B cell (primary cell): ENCODE data around the gene SCFD2. TPM values are rescaled to one million over a fixed set of nuclear protein-coding genes. Genes with fewer than 3 reads are reported as not detected.

Experiments
- ATAC-seq: fragments of 200-7000 bp; cut with Tn5 transposase; one replicate; pipeline ENCODE4 v1.10.0; 2021; ENCODE audit warnings: low read depth, mild to moderate bottlenecking, moderate number of reproducible peaks, moderate library complexity
- CTCF ChIA-PET: fragments of 350-600 bp; sonication (Branson Sonifier 250); formaldehyde crosslinking; loops from one replicate; lab custom pipeline; 2021; ENCODE audit warnings: antibody characterized with exemption, inconsistent platforms; lab: Charles Lee
- POLR2A ChIA-PET: fragments of 350-600 bp; sonication (Branson Sonifier 250); formaldehyde crosslinking; loops from one replicate; lab custom pipeline; 2021; ENCODE audit warnings: antibody characterized with exemption; lab: Charles Lee
- DNase-seq: peaks from one replicate; pipeline ENCODE4 v3.0.0; 2013
- H2AFZ ChIP-seq: 2 replicates; pipeline ENCODE4 v1.6.1; 2012; ENCODE audit warnings: mild to moderate bottlenecking, low read depth, low read length; ENCODE audit not compliant: insufficient read depth, poor library complexity, severe bottlenecking
- H3K27ac ChIP-seq, 2 donors: 1 replicate in 1 of 2; 2 replicates in 1 of 2; pipeline ENCODE4 v1.5.1; 2012 to 2013; ENCODE audit warnings: low read length in 2 of 2, mild to moderate bottlenecking in 2 of 2, moderate library complexity in 1 of 2
- H3K27me3 ChIP-seq, 4 experiments: fragments of 200-600 bp in 1 of 4; sonication (generic) in 1 of 4; replicated peaks in 1 of 4; 1 replicate in 2 of 4; 2 replicates in 2 of 4; pipeline versions ENCODE4 v1.6.1 to v1.7.0; 2013 to 2016; ENCODE audit warnings: low read length in 3 of 4, mild to moderate bottlenecking in 2 of 4, mixed read lengths in 1 of 4, moderate library complexity in 1 of 4; ENCODE audit not compliant: insufficient read depth in 4 of 4, control insufficient read depth in 3 of 4; ENCODE audit errors: control extremely low read depth in 1 of 4
- H3K36me3 ChIP-seq, 2 experiments: replicated peaks in 1 of 2; 1 replicate in 1 of 2; 2 replicates in 1 of 2; pipeline versions ENCODE4 v1.6.1 to v1.7.1; 2013; ENCODE audit warnings: low read length in 1 of 2; ENCODE audit not compliant: insufficient read depth in 2 of 2, control insufficient read depth in 1 of 2; ENCODE audit errors: control extremely low read depth in 1 of 2, extremely low read depth in 1 of 2
- H3K4me1 ChIP-seq, 2 donors: fragments of 200-600 bp in 1 of 2; sonication (generic) in 1 of 2; 1 replicate in 1 of 2; 2 replicates in 1 of 2; pipeline versions ENCODE4 v1.5.1 to v1.6.1; 2013 to 2017; ENCODE audit warnings: low read length in 2 of 2; ENCODE audit not compliant: control insufficient read depth in 2 of 2, insufficient read depth in 2 of 2
- H3K4me2 ChIP-seq: replicated peaks from 2 replicates; pipeline ENCODE3; 2012; ENCODE audit warnings: mild to moderate bottlenecking, low read depth, low read length; ENCODE audit not compliant: poor library complexity, severe bottlenecking
- H3K4me3 ChIP-seq, 5 experiments: fragments of 200-600 bp in 1 of 5; sonication (generic) in 1 of 5; 1 replicate in 3 of 5; 2 replicates in 2 of 5; pipeline versions ENCODE4 v1.5.1 to v1.7.0; 2011 to 2016; ENCODE audit warnings: low read length in 4 of 5, mild to moderate bottlenecking in 4 of 5, low read depth in 2 of 5, control low read depth in 1 of 5, moderate library complexity in 1 of 5; ENCODE audit not compliant: insufficient read depth in 1 of 5; ENCODE audit errors: control extremely low read depth in 1 of 5, extremely low read depth in 1 of 5
- H3K79me2 ChIP-seq: fragments of 200-600 bp; sonication (generic); one replicate; pipeline ENCODE4 v1.6.0; 2016; ENCODE audit warnings: low read length; ENCODE audit not compliant: control insufficient read depth, insufficient read depth
- H3K9ac ChIP-seq: fragments of 200-600 bp; sonication (generic); 2 replicates; pipeline ENCODE4 v1.6.1; 2017; ENCODE audit warnings: mild to moderate bottlenecking, low read length, moderate library complexity
- H3K9me3 ChIP-seq, 3 donors: one replicate each; pipeline versions ENCODE4 v1.6.1 to v1.7.1; 2013; ENCODE audit warnings: low read length in 2 of 3; ENCODE audit not compliant: control insufficient read depth in 2 of 3, insufficient read depth in 1 of 3; ENCODE audit errors: control extremely low read depth in 1 of 3
- H4K20me1 ChIP-seq: 2 replicates; pipeline ENCODE4 v1.6.0; 2012; ENCODE audit warnings: mild to moderate bottlenecking, low read length; ENCODE audit not compliant: insufficient read depth, control insufficient read depth, poor library complexity, severe bottlenecking
- H3K27ac Mint-ChIP-seq: one replicate; pipeline ENCODE4 v1.8.0; 2021; ENCODE audit warnings: mixed read lengths
- H3K27me3 Mint-ChIP-seq: one replicate; pipeline ENCODE4 v1.8.0; 2021; ENCODE audit warnings: mixed read lengths
- H3K4me1 Mint-ChIP-seq: one replicate; pipeline ENCODE4 v1.8.0; 2021; ENCODE audit warnings: mixed read lengths
- H3K4me3 Mint-ChIP-seq: one replicate; pipeline ENCODE4 v1.8.0; 2021; ENCODE audit warnings: mixed read lengths
- H3K9me3 Mint-ChIP-seq: one replicate; pipeline ENCODE4 v1.8.0; 2022; ENCODE audit warnings: mixed read lengths; ENCODE audit not compliant: insufficient read depth
- EZH2 ChIP-seq: IDR thresholded peaks from 2 replicates; pipeline ENCODE4 v1.6.1; 2012; ENCODE audit warnings: borderline replicate concordance, low read depth, mild to moderate bottlenecking, moderate library complexity, low read length; ENCODE audit not compliant: insufficient read depth, poor library complexity, severe bottlenecking
- WGBS: methylation state at CpG from one replicate; pipeline ENCODE4 v1.1.5; 2013; ENCODE audit warnings: missing lambda C conversion rate; ENCODE audit not compliant: insufficient coverage; 5-methylcytosine and 5-hydroxymethylcytosine counted together
- intact Hi-C: fragments of 100-400 bp; cut with micrococcal nuclease; formaldehyde crosslinking; loops from one replicate; pipeline ENCODE4 v1.10.0; 2022
- polyA plus RNA-seq: library from polyadenylated mRNA; depleted of rRNA; stranded (reverse); fragments of >200 nt; gene quantifications from 2 replicates; pipeline ENCODE4 v1.2.3, GENCODE V29; 2012
- total RNA-seq, 2 donors: library from RNA; stranded (reverse); fragments of 120-200 nt in 1 of 2; gene quantifications; 1 replicate in 1 of 2; 2 replicates in 1 of 2; pipeline versions ENCODE4 v1.2.3 to v1.2.4, GENCODE V29; 2013 to 2022
- TF ChIP-seq, protein P1 (sequence below): fragments of 200-600 bp; IDR thresholded peaks from one replicate; pipeline ENCODE4 v1.8.0; 2022; ENCODE audit warnings: antibody characterized with exemption, mild to moderate bottlenecking

The SCFD2 gene
- total and polyA plus RNA-seq, 2 donors (not counting 1 experiment from before 2014, with no cell fraction given): 12.8 to 20.4 TPM

DNA sequence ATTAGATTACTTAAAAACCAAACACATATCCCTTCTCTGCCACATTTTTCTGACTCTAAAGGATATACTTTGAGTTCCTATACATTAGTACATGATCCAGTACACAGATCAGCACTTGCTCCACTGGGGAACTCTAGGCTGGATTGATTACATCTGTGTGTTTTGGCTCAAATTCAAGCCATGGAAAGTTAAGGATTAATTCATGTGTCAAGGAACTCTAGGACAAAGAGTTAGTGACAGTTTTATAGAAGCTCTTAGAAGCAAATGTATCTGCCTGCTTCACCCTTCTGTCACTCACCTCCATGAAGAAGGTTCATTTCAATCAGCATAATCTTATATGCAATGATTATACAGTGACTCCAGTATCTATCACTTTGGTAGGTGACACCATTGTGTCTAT is 43.2 kb downstream of the SCFD2 start:
- Mint-ChIP-seq H3K27ac (no peak overlapping the region), H3K4me3 (no peak overlapping the region), H3K9me3 (peaks cover 4% of the 10 kb centered on the region), H3K4me1 (peaks cover 22% of the 10 kb centered on the region), H3K27me3 (no peaks in the 10 kb centered on the region)
- intact Hi-C loops: no loop called here
- TF ChIP-seq, protein P1, sequence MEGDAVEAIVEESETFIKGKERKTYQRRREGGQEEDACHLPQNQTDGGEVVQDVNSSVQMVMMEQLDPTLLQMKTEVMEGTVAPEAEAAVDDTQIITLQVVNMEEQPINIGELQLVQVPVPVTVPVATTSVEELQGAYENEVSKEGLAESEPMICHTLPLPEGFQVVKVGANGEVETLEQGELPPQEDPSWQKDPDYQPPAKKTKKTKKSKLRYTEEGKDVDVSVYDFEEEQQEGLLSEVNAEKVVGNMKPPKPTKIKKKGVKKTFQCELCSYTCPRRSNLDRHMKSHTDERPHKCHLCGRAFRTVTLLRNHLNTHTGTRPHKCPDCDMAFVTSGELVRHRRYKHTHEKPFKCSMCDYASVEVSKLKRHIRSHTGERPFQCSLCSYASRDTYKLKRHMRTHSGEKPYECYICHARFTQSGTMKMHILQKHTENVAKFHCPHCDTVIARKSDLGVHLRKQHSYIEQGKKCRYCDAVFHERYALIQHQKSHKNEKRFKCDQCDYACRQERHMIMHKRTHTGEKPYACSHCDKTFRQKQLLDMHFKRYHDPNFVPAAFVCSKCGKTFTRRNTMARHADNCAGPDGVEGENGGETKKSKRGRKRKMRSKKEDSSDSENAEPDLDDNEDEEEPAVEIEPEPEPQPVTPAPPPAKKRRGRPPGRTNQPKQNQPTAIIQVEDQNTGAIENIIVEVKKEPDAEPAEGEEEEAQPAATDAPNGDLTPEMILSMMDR: no peak
- no peak for TF ChIP-seq EZH2
- Histone ChIP-seq H3K36me3 (no peaks in the 10 kb centered on the region), H2AFZ (no peak overlapping the region), H3K4me1 (peaks cover 7 to 9% of the 10 kb centered on the region in 2 donors), H3K27ac (no peak overlapping the region), H3K9me3 (no peaks in the 10 kb centered on the region), H3K4me2 (no peak overlapping the region), H3K4me3 (no peak overlapping the region), H4K20me1 (peaks cover 9% of the 10 kb centered on the region), H3K79me2 (peaks cover 32% of the 10 kb centered on the region), H3K9ac (no peak overlapping the region), H3K27me3 (no peaks in the 10 kb centered on the region)
- ATAC-seq (no peak), DNase-seq (no peak)
- CTCF ChIA-PET: no interaction called here
- POLR2A ChIA-PET: no interaction called here

DNA sequence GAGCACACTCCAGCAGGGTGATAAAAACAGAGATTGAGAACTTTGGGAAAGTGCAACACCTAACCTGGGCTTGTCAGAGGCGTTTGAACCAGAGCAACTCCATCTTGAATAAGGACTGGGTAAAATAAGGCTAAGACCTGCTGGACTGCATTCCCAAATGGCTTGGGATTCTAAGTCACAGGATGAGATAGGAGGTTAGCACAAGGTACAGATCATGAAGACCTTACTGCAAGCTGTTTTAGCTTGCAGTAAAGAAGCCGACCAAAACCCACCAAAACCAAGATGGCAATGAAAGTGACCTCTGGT is 43.9 kb downstream of the SCFD2 start:
- Histone ChIP-seq H3K4me1 (peaks cover 7 to 9% of the 10 kb centered on the region in 2 donors), H3K4me3 (no peak overlapping the region), H2AFZ (no peak overlapping the region), H4K20me1 (peaks cover 1% of the 10 kb centered on the region), H3K4me2 (no peak overlapping the region), H3K27ac (no peak overlapping the region), H3K79me2 (peaks cover 24% of the 10 kb centered on the region), H3K27me3 (no peaks in the 10 kb centered on the region), H3K9me3 (no peaks in the 10 kb centered on the region), H3K36me3 (no peaks in the 10 kb centered on the region), H3K9ac (no peak overlapping the region)
- no peak for DNase-seq
- WGBS: 100% methylated on average over 2 of the region's 2 CpGs
- intact Hi-C loops: no loop called here
- ChIA-PET POLR2A (no interaction called here), CTCF (no interaction called here)
- Mint-ChIP-seq H3K9me3 (no peaks in the 10 kb centered on the region), H3K27ac (no peak overlapping the region), H3K4me3 (no peak overlapping the region), H3K27me3 (no peaks in the 10 kb centered on the region), H3K4me1 (peaks cover 15% of the 10 kb centered on the region)
- no peak for ATAC-seq
- TF ChIP-seq, protein P1: no peak
- no peak for TF ChIP-seq EZH2
